AG20443 (cell line): Measurements from ENCODE around the gene LCMT2.

Experiments
- DNase-seq: peaks from one replicate; pipeline ENCODE4 v3.0.0; 2012; ENCODE audit warnings: low spot score, mixed read lengths

LCMT2 gene

GRCh38 chr15:43275740-43276562 is 54.4 kb downstream of the LCMT2 start:
- no peak for DNase-seq

- DNase-seq, result no peak
Measured at GRCh38 chr15:43274136-43274535, 56.2 kb downstream of the LCMT2 start.
